MM.1S (cell line): ENCODE results near the gene KCNMA1.

Source experiments
- DNase-seq: peaks from one replicate; pipeline ENCODE4 v3.0.0-alpha.2; 2015
- H2AFZ ChIP-seq: fragments of 300-600 bp; sonication (generic); 2 replicates; pipeline ENCODE4 v1.6.0; 2016; ENCODE audit warnings: antibody characterized with exemption, low read length
- H3F3A ChIP-seq: fragments of 300-600 bp; sonication (generic); 2 replicates; pipeline ENCODE4 v1.6.1; 2016; ENCODE audit warnings: mild to moderate bottlenecking, antibody characterized with exemption, low read length, moderate library complexity, mixed read lengths; ENCODE audit not compliant: insufficient read depth
- H3K27ac ChIP-seq: fragments of 300-600 bp; sonication (generic); 2 replicates; pipeline ENCODE4 v1.5.1; 2016; ENCODE audit warnings: mild to moderate bottlenecking, low read length
- H3K27me3 ChIP-seq: fragments of 300-600 bp; sonication (generic); replicated peaks from 2 replicates; pipeline ENCODE4 v1.6.0; 2016; ENCODE audit warnings: low read length; ENCODE audit not compliant: insufficient read depth
- H3K36me3 ChIP-seq: fragments of 300-600 bp; sonication (generic); replicated peaks from 2 replicates; pipeline ENCODE4 v1.6.1; 2016; ENCODE audit warnings: mild to moderate bottlenecking, low read length, mixed read lengths; ENCODE audit not compliant: insufficient read depth
- H3K4me1 ChIP-seq: fragments of 300-600 bp; sonication (generic); 2 replicates; pipeline ENCODE4 v1.6.1; 2016; ENCODE audit warnings: low read length, mixed read lengths
- H3K4me2 ChIP-seq: fragments of 300-600 bp; sonication (generic); 2 replicates; pipeline ENCODE4 v1.6.0; 2016; ENCODE audit warnings: low read depth, low read length
- H3K4me3 ChIP-seq: fragments of 300-600 bp; sonication (generic); 2 replicates; pipeline ENCODE4 v1.5.1; 2016; ENCODE audit warnings: low read length, mixed read lengths
- H3K79me2 ChIP-seq: fragments of 300-600 bp; sonication (generic); 2 replicates; pipeline ENCODE4 v1.6.1; 2016; ENCODE audit warnings: mixed run types, low read length, mixed read lengths
- H3K9ac ChIP-seq: fragments of 300-600 bp; sonication (generic); 2 replicates; pipeline ENCODE4 v1.6.1; 2016; ENCODE audit warnings: low read length, mixed read lengths
- H3K9me2 ChIP-seq: fragments of 300-600 bp; sonication (generic); replicated peaks from 2 replicates; pipeline ENCODE4 v1.6.1; 2016; ENCODE audit warnings: mild to moderate bottlenecking, low read length, mixed read lengths; ENCODE audit not compliant: insufficient read depth
- H3K9me3 ChIP-seq: fragments of 300-600 bp; sonication (generic); replicated peaks from 2 replicates; pipeline ENCODE4 v1.6.1; 2016; ENCODE audit warnings: mild to moderate bottlenecking, low read length, mixed read lengths; ENCODE audit not compliant: insufficient read depth
- H4K20me1 ChIP-seq: fragments of 300-600 bp; sonication (generic); 2 replicates; pipeline ENCODE4 v1.6.1; 2016; ENCODE audit warnings: mild to moderate bottlenecking, low read length, moderate library complexity, mixed read lengths; ENCODE audit not compliant: insufficient read depth
- CTCF ChIP-seq: fragments of 300-600 bp; sonication (generic); IDR thresholded peaks from 2 replicates; pipeline ENCODE4 v1.5.1; 2016; ENCODE audit warnings: antibody characterized with exemption, low read length, mixed read lengths
- EZH2 ChIP-seq: fragments of 300-600 bp; sonication (generic); optimal IDR thresholded peaks from 2 replicates; pipeline ENCODE3; 2017; ENCODE audit warnings: low read depth, mild to moderate bottlenecking, antibody characterized with exemption, low read length, mixed read lengths
- EZH2phosphoT487 ChIP-seq: fragments of 300-600 bp; sonication (generic); IDR thresholded peaks from 2 replicates; pipeline ENCODE4 v1.6.1; 2018; ENCODE audit warnings: antibody characterized with exemption, low read length

KCNMA1 gene

DNA sequence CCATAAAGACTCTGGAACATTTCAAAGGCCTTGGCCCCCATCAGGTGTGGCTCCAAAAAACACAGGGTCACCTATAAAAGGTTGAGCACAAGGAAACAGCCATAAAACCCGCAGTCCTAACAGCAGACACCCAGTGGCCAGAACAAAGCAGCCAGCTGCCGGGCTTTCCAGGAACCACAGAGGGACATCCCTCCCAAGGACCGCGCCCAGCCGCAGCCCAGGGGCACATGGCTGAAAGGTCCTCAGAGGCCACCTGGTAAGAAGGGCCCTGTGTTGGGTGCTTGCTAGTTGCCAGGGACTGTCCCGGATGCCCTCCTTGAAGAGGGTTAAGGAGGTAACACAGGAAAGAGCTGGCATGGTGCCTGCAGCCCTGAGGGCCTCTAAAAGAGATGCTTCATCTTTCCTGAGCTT lies 32.7 kb downstream of the KCNMA1 start:
- H3K4me1 ChIP-seq = peaks cover 37% of the 10 kb centered on the region
- no peaks in the 10 kb centered on the region for H3K27me3 ChIP-seq
- peaks cover 25% of the 10 kb centered on the region for H3F3A ChIP-seq
- 0 out of 2 replicates have a peak overlapping the region, but pooled peaks have one; percentile 2 for H2AFZ ChIP-seq
- peak overlapping the region; percentile 84; the same call in 1 of the 2 replicates for H3K27ac ChIP-seq
- no peaks in the 10 kb centered on the region for H3K9me3 ChIP-seq
- no peak overlapping the region for H3K4me3 ChIP-seq
- H3K4me2 ChIP-seq = peak overlapping the region; percentile 28; the same call in 1 of the 2 replicates
- H4K20me1 ChIP-seq = no peaks in the 10 kb centered on the region
- no peak for TF ChIP-seq EZH2phosphoT487
- no peak for TF ChIP-seq EZH2
- TF ChIP-seq CTCF = no peak
- H3K9me2 ChIP-seq = no peaks in the 10 kb centered on the region
- no peak for DNase-seq
- no peaks in the 10 kb centered on the region for H3K79me2 ChIP-seq
- H3K36me3 ChIP-seq = no peaks in the 10 kb centered on the region
- H3K9ac ChIP-seq = no peak overlapping the region; the same call in 1 of the 2 replicates

DNA sequence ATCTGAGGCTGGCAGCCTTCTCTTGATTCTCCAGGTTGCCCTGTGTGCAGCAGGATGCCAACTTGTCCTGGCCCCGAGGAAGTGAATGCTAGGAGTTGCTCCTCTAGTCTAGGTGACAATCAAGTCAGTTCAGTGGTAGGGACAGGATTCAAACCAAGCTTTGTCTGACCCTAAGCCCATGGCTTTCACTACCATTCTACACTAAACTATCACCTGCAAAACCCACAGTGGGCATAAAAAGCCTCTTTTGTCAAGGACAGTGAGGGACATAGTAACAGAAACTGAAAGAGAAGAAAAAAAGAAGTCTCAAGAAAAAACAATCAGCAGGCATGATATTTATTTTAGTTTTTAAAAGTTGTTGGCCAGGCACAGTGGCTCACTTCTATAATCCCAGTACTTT lies 33.5 kb downstream of the KCNMA1 start:
- H3K79me2 ChIP-seq = no peaks in the 10 kb centered on the region
- H3F3A ChIP-seq = peaks cover 19% of the 10 kb centered on the region
- no peak for TF ChIP-seq EZH2phosphoT487
- H3K9me2 ChIP-seq = no peaks in the 10 kb centered on the region
- DNase-seq = peak; percentile 79
- H3K9ac ChIP-seq = peak overlapping the region; percentile 12
- H3K27me3 ChIP-seq = no peaks in the 10 kb centered on the region
- H4K20me1 ChIP-seq = no peaks in the 10 kb centered on the region
- H2AFZ ChIP-seq = peak overlapping the region; percentile 2; the same call in 1 of the 2 replicates
- peaks cover 28% of the 10 kb centered on the region for H3K4me1 ChIP-seq
- H3K9me3 ChIP-seq = no peaks in the 10 kb centered on the region
- H3K36me3 ChIP-seq = no peaks in the 10 kb centered on the region
- peak overlapping the region; percentile 84 for H3K27ac ChIP-seq
- no peak overlapping the region for H3K4me3 ChIP-seq
- peak overlapping the region; percentile 28 for H3K4me2 ChIP-seq

- peaks cover 19% of the 10 kb centered on the region for H3F3A ChIP-seq
- H3K9me2 ChIP-seq = no peaks in the 10 kb centered on the region
- no peak for TF ChIP-seq EZH2
- no peak for TF ChIP-seq EZH2phosphoT487
- no peak for TF ChIP-seq CTCF
- no peaks in the 10 kb centered on the region for H3K27me3 ChIP-seq
- peak overlapping the region; percentile 12 for H3K9ac ChIP-seq
- H4K20me1 ChIP-seq = no peaks in the 10 kb centered on the region
- H3K4me2 ChIP-seq = peak overlapping the region; percentile 28
- H3K4me3 ChIP-seq = no peak overlapping the region
- H3K79me2 ChIP-seq = no peaks in the 10 kb centered on the region
- no peaks in the 10 kb centered on the region for H3K9me3 ChIP-seq
- no peaks in the 10 kb centered on the region for H3K36me3 ChIP-seq
- peaks cover 27% of the 10 kb centered on the region for H3K4me1 ChIP-seq
- DNase-seq = peak; percentile 75
- H2AFZ ChIP-seq = no peak overlapping the region
- peak overlapping the region; percentile 84 for H3K27ac ChIP-seq
Observed at GRCh38 chr10:77603534-77603927, 34.1 kb downstream of the KCNMA1 start.

DNA sequence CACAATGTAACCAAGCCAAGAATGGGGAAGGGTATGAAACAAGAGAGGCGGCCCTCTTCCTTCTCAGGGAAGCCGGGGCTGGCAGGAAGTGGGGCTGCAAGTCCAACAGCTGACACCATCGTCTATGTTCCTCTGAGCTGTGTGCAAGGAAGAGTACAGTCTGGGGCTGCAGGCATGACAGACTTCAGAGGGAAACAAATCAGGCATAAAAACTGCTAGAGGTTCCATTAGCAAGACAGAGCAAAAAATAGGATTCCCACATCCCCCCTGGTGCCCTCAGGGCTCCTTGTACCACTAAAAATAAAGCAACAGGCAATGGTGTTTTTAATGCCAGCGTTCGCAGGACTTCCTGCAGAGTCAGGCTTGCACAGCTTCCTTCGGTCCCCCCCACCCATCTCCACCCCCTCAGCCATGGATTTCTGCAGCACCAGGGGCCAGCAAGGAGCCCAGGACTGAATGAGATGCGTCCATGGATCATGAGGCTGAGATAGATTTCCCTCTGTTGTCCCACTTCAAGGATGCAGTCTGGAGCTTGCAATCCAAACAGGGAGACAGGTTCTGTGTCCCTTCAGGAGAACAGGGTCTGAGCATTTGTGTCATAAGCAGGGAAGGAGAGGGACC lies 34.6 kb downstream of the KCNMA1 start:
- DNase-seq = no peak
- TF ChIP-seq EZH2 (no peak), EZH2phosphoT487 (no peak), CTCF (no peak)
- no peaks in the 10 kb centered on the region for H3K9me2 ChIP-seq
- H3K27me3 ChIP-seq = no peaks in the 10 kb centered on the region
- no peak overlapping the region for H2AFZ ChIP-seq
- peaks cover 19% of the 10 kb centered on the region for H3F3A ChIP-seq
- H3K36me3 ChIP-seq = no peaks in the 10 kb centered on the region
- no peaks in the 10 kb centered on the region for H4K20me1 ChIP-seq
- no peaks in the 10 kb centered on the region for H3K9me3 ChIP-seq
- no peak overlapping the region for H3K4me3 ChIP-seq
- H3K9ac ChIP-seq = no peak overlapping the region
- H3K4me1 ChIP-seq = peaks cover 27% of the 10 kb centered on the region
- H3K27ac ChIP-seq = peak overlapping the region; percentile 84; the same call in 1 of the 2 replicates
- H3K79me2 ChIP-seq = no peaks in the 10 kb centered on the region
- H3K4me2 ChIP-seq = peak overlapping the region; percentile 28; the same call in 1 of the 2 replicates
